Stimulated activated memory B cell treated with anti-CD40 and anti-IgM and Interleukin-4, amounts not matched to agents 10 μg/mL and 1 μg/mL and 100 μg/mL, for 72 hours (primary cell): ENCODE measurements around the gene USF2.
A peak's percentile ranks its signal among the peaks of the same experiment; 100 is the strongest.

Experiments
- ATAC-seq: fragments of 150-1000 bp; cut with Tn5 transposase; 2 replicates; pipeline ENCODE4 v1.10.0; 2021
- H3K27ac Mint-ChIP-seq: one replicate; pipeline ENCODE4 v1.8.0; 2022; ENCODE audit warnings: mild to moderate bottlenecking, mixed read lengths
- H3K27me3 Mint-ChIP-seq: one replicate; pipeline ENCODE4 v1.8.0; 2022; ENCODE audit warnings: mixed read lengths
- H3K36me3 Mint-ChIP-seq: one replicate; pipeline ENCODE4 v1.8.0; 2022; ENCODE audit warnings: mixed read lengths
- H3K4me1 Mint-ChIP-seq: one replicate; pipeline ENCODE4 v1.8.0; 2022; ENCODE audit warnings: mixed read lengths
- H3K4me3 Mint-ChIP-seq: one replicate; pipeline ENCODE4 v1.8.0; 2022; ENCODE audit warnings: mild to moderate bottlenecking, moderate library complexity, mixed read lengths
- H3K9me3 Mint-ChIP-seq: one replicate; pipeline ENCODE4 v1.8.0; 2022; ENCODE audit warnings: mixed read lengths

The USF2 gene

DNA sequence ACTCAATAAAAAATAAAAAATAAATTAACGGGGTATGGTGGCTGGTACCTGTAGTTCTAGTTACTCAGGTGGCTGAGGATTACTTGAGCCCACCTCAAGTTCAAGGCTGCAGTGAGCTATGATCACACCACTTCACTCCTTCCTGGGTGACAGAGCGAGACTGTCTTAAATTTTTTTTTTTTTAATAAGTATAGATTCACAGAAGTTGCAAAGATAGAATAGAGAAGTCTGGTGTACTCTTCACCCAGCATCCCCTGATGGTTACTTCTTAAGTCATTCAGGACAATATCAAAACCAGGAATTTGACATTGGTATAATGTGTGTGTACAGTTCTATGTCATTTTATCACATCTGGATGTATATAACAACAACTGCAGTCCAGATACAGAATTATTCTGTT lies 52.5 kb downstream of the USF2 start:
- H3K4me3 Mint-ChIP-seq = no peak overlapping the region
- ATAC-seq = no peak

DNA sequence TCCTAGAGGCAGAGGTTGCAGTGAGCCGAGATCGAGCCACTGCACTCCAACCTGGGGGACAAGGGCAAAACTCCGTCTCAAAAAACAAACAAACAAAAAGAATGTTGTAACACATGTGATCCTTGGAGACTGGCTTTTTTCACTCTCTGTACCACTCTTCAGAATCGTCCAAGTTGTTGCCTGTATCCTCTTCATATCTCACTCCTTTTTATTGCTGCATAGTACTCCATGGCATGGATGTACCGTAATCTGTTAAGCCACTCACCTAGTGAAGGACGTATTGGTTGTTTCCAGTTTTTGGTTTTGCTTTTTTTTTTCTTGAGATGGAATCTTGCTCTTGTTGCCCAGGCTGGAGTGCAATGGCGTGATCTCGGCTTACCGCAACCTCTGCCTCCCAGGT lies 53.3 kb downstream of the USF2 start:
- no peaks in the 10 kb centered on the region for H3K27me3 Mint-ChIP-seq
- peaks cover 89% of the 10 kb centered on the region for H3K4me1 Mint-ChIP-seq
- no peak for ATAC-seq
- peak overlapping the region; percentile 57 for H3K27ac Mint-ChIP-seq
- H3K36me3 Mint-ChIP-seq = no peaks in the 10 kb centered on the region
- no peak overlapping the region for H3K4me3 Mint-ChIP-seq
- peaks cover 2% of the 10 kb centered on the region for H3K9me3 Mint-ChIP-seq

More for the DNA sequence above, 52.5 kb downstream of the USF2 start:
- Mint-ChIP-seq H3K9me3 (peaks cover 2% of the 10 kb centered on the region), H3K36me3 (no peaks in the 10 kb centered on the region), H3K4me1 (peaks cover 96% of the 10 kb centered on the region), H3K27me3 (no peaks in the 10 kb centered on the region), H3K27ac (peak overlapping the region; percentile 78)

DNA sequence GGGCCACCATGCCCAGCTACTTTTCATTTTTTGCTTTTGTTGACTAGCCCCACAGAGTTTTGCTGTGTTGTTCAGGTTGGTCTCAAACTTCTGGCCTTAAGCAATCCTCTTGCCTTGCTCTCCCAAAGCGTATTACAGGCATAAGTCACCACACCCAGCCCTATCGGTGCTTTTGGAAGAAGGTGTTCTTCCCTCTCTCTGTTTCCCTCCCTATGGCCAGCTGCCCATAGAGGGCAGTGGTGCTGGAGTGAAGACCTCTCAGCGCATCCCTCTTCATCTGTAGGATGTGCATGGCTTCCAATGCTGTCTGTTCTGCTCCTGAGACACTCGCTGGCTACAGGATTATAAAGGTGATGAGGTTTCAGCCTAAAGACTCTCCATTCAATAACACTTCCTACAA lies 58.9 kb downstream of the USF2 start:
- peaks cover 78% of the 10 kb centered on the region for H3K4me1 Mint-ChIP-seq

DNA sequence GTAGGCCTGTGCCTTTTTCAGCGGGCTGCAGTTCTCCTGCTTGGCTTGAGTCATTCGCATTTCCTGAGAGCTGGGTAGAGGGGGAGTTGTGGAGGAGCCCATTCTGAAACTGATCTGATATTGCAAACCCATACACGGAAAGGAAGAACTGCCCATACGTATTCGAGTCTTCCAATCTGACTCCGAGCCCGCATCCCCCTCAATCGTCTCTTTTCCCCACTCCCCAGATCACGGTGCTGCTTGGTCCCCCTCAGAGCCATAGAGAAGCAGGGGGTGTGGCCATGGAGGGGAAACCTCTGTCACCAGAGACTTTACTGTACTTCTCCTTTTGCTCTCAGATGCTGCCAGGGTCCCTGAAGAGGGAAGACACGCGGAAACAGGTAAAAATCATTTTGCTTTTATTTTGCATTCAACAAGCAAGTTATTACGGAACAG lies 60.1 kb downstream of the USF2 start, which contains the start of gene CD22:
Gene CD22 (plus strand): TSS at position 337 of the 435 bp plus-strand sequence. CDS start 2,854 bp downstream, outside the sequence.
- no peaks in the 10 kb centered on the region for H3K27me3 Mint-ChIP-seq
- H3K9me3 Mint-ChIP-seq = no peaks in the 10 kb centered on the region
- peak within 1 kb of the TSS; percentile 78 for H3K4me3 Mint-ChIP-seq
- H3K4me1 Mint-ChIP-seq = peaks cover 81% of the 10 kb centered on the region
- ATAC-seq = peak; percentile 83
- peaks cover 26% of the 10 kb centered on the region for H3K36me3 Mint-ChIP-seq
- H3K27ac Mint-ChIP-seq = peak within 1 kb of the TSS; percentile 72

More for the DNA sequence above, 58.9 kb downstream of the USF2 start:
- Mint-ChIP-seq H3K27me3 (no peaks in the 10 kb centered on the region), H3K36me3 (peaks cover 14% of the 10 kb centered on the region), H3K4me3 (no peak overlapping the region), H3K27ac (peak overlapping the region; percentile 72), H3K9me3 (no peaks in the 10 kb centered on the region)
- no peak for ATAC-seq

DNA sequence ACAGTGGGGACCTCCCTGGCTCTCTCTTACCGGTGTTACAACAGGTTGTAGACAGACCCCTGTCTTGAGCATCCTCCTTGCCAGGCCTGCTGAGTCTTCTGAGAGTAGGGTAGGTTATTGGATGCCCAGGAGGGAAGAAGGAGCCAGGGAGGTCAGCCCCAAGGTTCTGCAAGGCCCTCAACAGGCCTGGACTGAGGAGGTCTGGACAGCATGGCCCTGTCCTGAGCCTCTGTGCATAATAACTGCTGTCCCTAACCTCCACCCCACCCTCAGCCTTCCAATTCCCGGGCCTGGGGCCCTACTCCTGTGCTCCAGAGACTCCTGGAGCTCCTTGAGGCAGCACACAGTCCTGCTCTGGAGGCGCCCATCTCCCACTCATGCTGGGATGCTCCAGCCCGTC lies 60.6 kb downstream of the USF2 start:
- Mint-ChIP-seq H3K4me3 (peak overlapping the region; percentile 78), H3K27ac (peak overlapping the region; percentile 72), H3K36me3 (peaks cover 30% of the 10 kb centered on the region), H3K27me3 (no peaks in the 10 kb centered on the region), H3K9me3 (no peaks in the 10 kb centered on the region), H3K4me1 (peaks cover 81% of the 10 kb centered on the region)
- ATAC-seq = peak; percentile 32
